Prostate gland (tissue), 2 donors: ENCODE data around the gene PSEN1. TPM values are rescaled to one million over a fixed set of nuclear protein-coding genes. Genes with fewer than 3 reads are reported as not detected.
A peak's percentile ranks its signal among the peaks of the same experiment; 100 is the strongest.

ENCODE experiments used
- DNase-seq: peaks from one replicate; pipeline ENCODE4 v3.0.0-alpha.2; 2019; ENCODE audit warnings: low spot score
- H3K27ac ChIP-seq, 2 donors: fragments of 200-600 bp; sonication (generic); 2 replicates each; pipeline ENCODE4 v1.5.1; 2017 to 2019
- H3K27me3 ChIP-seq: fragments of 200-600 bp; sonication (generic); replicated peaks from 2 replicates; pipeline ENCODE4 v1.5.1; 2019; ENCODE audit not compliant: insufficient read depth
- H3K36me3 ChIP-seq, 2 donors: fragments of 200-600 bp; sonication (generic); 1 replicate in 1 of 2; 2 replicates in 1 of 2; pipeline versions ENCODE4 v1.5.1 to v1.8.1; 2017 to 2019
- H3K4me1 ChIP-seq: fragments of 200-600 bp; sonication (generic); replicated peaks from 2 replicates; pipeline ENCODE4 v1.5.1; 2019
- H3K4me3 ChIP-seq, 2 donors: fragments of 200-600 bp; sonication (generic); 2 replicates each; pipeline ENCODE4 v1.5.1; 2017 to 2019
- H3K9me3 ChIP-seq: fragments of 200-600 bp; sonication (generic); 2 replicates; pipeline ENCODE4 v1.5.1; 2017
- CTCF ChIP-seq, 4 experiments: fragments of 200-600 bp in 2 of 4; fragments of 450-650 bp in 2 of 4; sonication (generic) in 2 of 4; IDR thresholded peaks; 1 replicate in 3 of 4; 2 replicates in 1 of 4; pipeline ENCODE4 v1.5.1; 2016 to 2019; ENCODE audit warnings: antibody characterized with exemption in 4 of 4, mild to moderate bottlenecking in 2 of 4, moderate library complexity in 2 of 4
- POLR2A ChIP-seq: fragments of 450-650 bp; IDR thresholded peaks from one replicate; pipeline ENCODE4 v1.6.1; 2016; ENCODE audit warnings: antibody characterized with exemption, mild to moderate bottlenecking
- POLR2AphosphoS5 ChIP-seq: sonication (generic); formaldehyde crosslinking; IDR thresholded peaks from one replicate; pipeline ENCODE4 v1.6.1; 2017; ENCODE audit warnings: antibody characterized with exemption
- WGBS: methylation state at CpG from one replicate; pipeline ENCODE4 v1.1.5; 2018; 5-methylcytosine and 5-hydroxymethylcytosine counted together
- intact Hi-C: fragments of 100-400 bp; cut with DNase I; formaldehyde crosslinking; loops from one replicate; pipeline ENCODE4 v1.14.2; 2022
- total RNA-seq, 2 donors: library from RNA; depleted of rRNA; stranded (reverse); fragments of >200 nt; gene quantifications; one replicate each; pipeline ENCODE4 v1.1.0, GENCODE V29; 2016

Gene PSEN1
- total RNA-seq, 2 donors from 2014 or later = 46.3 to 61.9 TPM

- DNase-seq = no peak
- H3K27ac ChIP-seq = no peak overlapping the region
- peaks cover 10% of the 10 kb centered on the region for H3K4me1 ChIP-seq
- 82% methylated on average over 1 of the region's 1 CpG for WGBS
- TF ChIP-seq POLR2AphosphoS5 (no peak), POLR2A (no peak)
- H3K9me3 ChIP-seq = no peaks in the 10 kb centered on the region
- H3K27me3 ChIP-seq = no peaks in the 10 kb centered on the region
- no peaks in the 10 kb centered on the region for H3K36me3 ChIP-seq
- intact Hi-C loops = no loop called here
- H3K4me3 ChIP-seq = no peak overlapping the region
These were observed 4.6 kb downstream of the PSEN1 start for GRCh38 chr14:73140811-73141323.

GRCh38 chr14:73142216-73142615, 5.9 kb downstream of the PSEN1 start:
- peaks cover 9% of the 10 kb centered on the region for H3K4me1 ChIP-seq
- no peaks in the 10 kb centered on the region for H3K9me3 ChIP-seq
- intact Hi-C loops = no loop called here
- H3K27me3 ChIP-seq = no peaks in the 10 kb centered on the region
- DNase-seq = no peak
- no peak overlapping the region for H3K4me3 ChIP-seq
- WGBS = 68% methylated on average over 2 of the region's 2 CpGs
- no peaks in the 10 kb centered on the region for H3K36me3 ChIP-seq
- TF ChIP-seq POLR2AphosphoS5 = no peak
- TF ChIP-seq POLR2A = no peak
- TF ChIP-seq CTCF (IDR thresholded peaks at IDR 0.05) = no peak
- no peak overlapping the region for H3K27ac ChIP-seq

DNA sequence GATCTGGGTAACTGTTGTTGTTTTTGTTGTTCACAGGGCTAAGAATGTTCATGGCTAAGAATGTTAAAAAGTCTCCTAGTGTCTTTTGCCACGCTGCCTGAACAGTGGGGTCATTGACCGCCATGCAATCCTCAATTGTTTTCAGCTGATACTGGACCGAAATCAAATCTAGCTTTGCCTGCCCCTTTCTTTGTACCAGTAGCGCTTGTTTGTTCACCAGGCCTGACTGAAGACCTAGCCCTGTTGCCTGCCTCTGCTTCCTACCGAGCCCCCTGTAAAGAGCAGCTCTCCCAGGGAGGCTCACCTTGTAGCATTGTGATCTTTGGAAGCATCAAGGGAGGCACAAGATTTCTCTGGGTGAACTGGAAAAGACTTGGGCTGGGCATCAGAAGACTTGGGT, 6.7 kb downstream of the PSEN1 start:
- Histone ChIP-seq H3K27me3 (no peaks in the 10 kb centered on the region), H3K4me3 (no peak overlapping the region), H3K9me3 (no peaks in the 10 kb centered on the region), H3K4me1 (peaks cover 2% of the 10 kb centered on the region), H3K27ac (peak overlapping the region; percentile 24 to 50), H3K36me3 (no peaks in the 10 kb centered on the region)
- WGBS = 42% methylated on average over 5 of the region's 5 CpGs
- intact Hi-C loops = no loop called here
- no peak for TF ChIP-seq CTCF (IDR thresholded peaks at IDR 0.05)
- no peak for DNase-seq

DNA sequence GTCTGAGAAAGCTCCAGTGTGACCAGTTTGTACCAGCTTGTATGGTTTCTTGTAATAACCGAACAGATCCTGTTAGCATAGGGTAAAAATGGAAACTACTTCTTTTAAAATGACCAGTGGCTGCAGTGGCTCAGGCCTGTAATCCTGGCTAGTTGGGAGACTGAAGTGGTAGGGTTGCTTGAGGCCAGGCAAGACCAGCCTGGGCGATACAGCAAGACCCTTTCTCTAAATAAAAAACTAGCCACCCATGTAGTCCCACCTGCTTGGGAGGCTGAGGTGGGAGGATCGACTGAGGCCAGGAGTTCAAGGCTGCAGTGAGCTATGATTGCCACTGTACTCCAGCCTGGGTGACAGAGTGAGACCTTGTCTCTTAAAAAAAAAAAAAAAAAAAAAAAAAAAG, 7.3 kb downstream of the PSEN1 start:
- no peak for TF ChIP-seq CTCF (IDR thresholded peaks at IDR 0.05)
- TF ChIP-seq POLR2A = no peak
- no peaks in the 10 kb centered on the region for H3K27me3 ChIP-seq
- 82% methylated on average over 3 of the region's 3 CpGs for WGBS

GRCh38 chr14:73145371-73145770, 9.1 kb downstream of the PSEN1 start:
- H3K9me3 ChIP-seq = no peaks in the 10 kb centered on the region
- H3K36me3 ChIP-seq = no peaks in the 10 kb centered on the region
- peaks cover 2% of the 10 kb centered on the region for H3K4me1 ChIP-seq
- no peak for DNase-seq
- no peak overlapping the region for H3K4me3 ChIP-seq
- TF ChIP-seq POLR2AphosphoS5 (no peak), CTCF (IDR thresholded peaks at IDR 0.05) (no peak), POLR2A (no peak)
- H3K27me3 ChIP-seq = no peaks in the 10 kb centered on the region
- intact Hi-C loops = no loop called here
- 94% methylated on average over 3 of the region's 3 CpGs for WGBS
- H3K27ac ChIP-seq = no peak overlapping the region

More for the DNA sequence above, 7.3 kb downstream of the PSEN1 start:
- H3K27ac ChIP-seq = peak overlapping the region; percentile 24 to 50
- no peak for DNase-seq
- no peaks in the 10 kb centered on the region for H3K36me3 ChIP-seq
- intact Hi-C loops = no loop called here
- H3K4me1 ChIP-seq = peaks cover 2% of the 10 kb centered on the region
- H3K4me3 ChIP-seq = no peak overlapping the region
- H3K9me3 ChIP-seq = no peaks in the 10 kb centered on the region
